Colonic mucosa (tissue), 4 donors: Measurements from ENCODE around the gene KRT7. TPM values are rescaled to one million over a fixed set of nuclear protein-coding genes. Genes with fewer than 3 reads are reported as not detected.

Experiments used
- DNase-seq: peaks from one replicate; pipeline ENCODE4 v3.0.0-alpha.2; 2020
- H3K27ac ChIP-seq: fragments of 200-600 bp; one replicate; pipeline ENCODE4 v1.8.0; 2021
- H3K27me3 ChIP-seq: fragments of 200-600 bp; one replicate; pipeline ENCODE4 v1.8.0; 2021
- H3K36me3 ChIP-seq: fragments of 200-600 bp; one replicate; pipeline ENCODE4 v1.8.0; 2021
- H3K4me1 ChIP-seq: fragments of 200-600 bp; one replicate; pipeline ENCODE4 v1.8.0; 2021; ENCODE audit warnings: mild to moderate bottlenecking
- H3K4me3 ChIP-seq: fragments of 200-600 bp; one replicate; pipeline ENCODE4 v1.8.0; 2021
- H3K9ac ChIP-seq, 2 donors: one replicate each; pipeline ENCODE4 v1.7.0; 2013; ENCODE audit warnings: control low read depth in 2 of 2, low read depth in 2 of 2, low read length in 2 of 2
- H3K9me3 ChIP-seq: fragments of 200-600 bp; one replicate; pipeline ENCODE4 v1.8.0; 2021
- intact Hi-C: fragments of 100-400 bp; cut with DNase I; formaldehyde crosslinking; loops from one replicate; pipeline ENCODE4 v1.14.1; 2022
- total RNA-seq, 2 donors: library from RNA; stranded (reverse); fragmentation: NEBNext Ultra II Directional in 1 of 2; extraction: Animal tissue kit (Norgen Biotek cat#: 25700) in 1 of 2; gene quantifications; one replicate each; pipeline ENCODE4 v1.2.1, GENCODE V29; 2021
- TF ChIP-seq, protein P1 (sequence below): fragments of 200-600 bp; IDR thresholded peaks from one replicate; pipeline ENCODE4 v1.8.0; 2022; ENCODE audit warnings: antibody characterized with exemption, mild to moderate bottlenecking
- donor health status: healthy.
- donor health status: DM: no; HTN: no; CAD: no.
- donor health status: DM: no; HTN: no; CAD: no.

KRT7 gene
- total RNA-seq, 2 donors from 2014 or later = 2.1 to 4.0 TPM

DNA sequence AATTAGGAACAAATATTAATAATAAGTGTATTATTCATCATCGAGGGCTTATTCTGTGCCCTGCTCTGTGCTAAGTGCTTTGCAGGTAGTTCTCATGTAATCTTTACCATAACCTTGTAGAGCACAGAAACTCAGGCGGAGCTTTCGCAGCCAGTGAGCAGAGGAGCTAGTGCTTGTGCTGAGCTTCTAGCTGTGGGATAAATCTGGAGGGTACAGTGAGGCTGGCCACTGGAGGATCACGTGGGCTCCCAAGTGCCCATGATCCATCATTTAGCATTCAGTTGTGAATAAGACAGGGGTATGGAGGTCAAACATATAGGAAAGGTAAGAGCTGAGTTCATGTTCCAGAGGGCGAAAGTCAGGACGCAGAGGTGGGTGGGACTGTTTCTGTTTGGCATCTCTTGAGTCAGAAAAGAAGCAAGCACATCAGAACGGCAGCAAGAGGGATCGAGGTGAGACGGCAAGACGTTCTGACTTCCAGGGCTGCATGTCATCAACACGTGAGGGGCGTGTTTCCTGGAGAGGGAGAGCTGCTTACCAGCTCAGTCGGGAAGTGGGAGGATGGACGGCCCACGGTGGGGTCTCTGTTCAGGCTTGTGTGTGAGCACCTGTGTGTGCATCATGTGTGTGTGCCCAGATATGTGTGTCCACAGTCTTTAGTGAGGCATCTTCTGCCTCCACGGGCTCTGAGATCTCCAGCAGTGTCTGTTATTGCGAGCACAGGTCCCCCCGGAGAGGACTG is 24.4 kb upstream of the KRT7 start:
- Histone ChIP-seq H3K9me3 (no peaks in the 10 kb centered on the region), H3K27me3 (no peaks in the 10 kb centered on the region), H3K4me1 (no peaks in the 10 kb centered on the region), H3K27ac (no peak overlapping the region), H3K9ac (peak overlapping the region in 1 of 2 donors; percentile 12), H3K36me3 (no peaks in the 10 kb centered on the region), H3K4me3 (no peak overlapping the region)
- no peak for DNase-seq
- TF ChIP-seq, protein P1, sequence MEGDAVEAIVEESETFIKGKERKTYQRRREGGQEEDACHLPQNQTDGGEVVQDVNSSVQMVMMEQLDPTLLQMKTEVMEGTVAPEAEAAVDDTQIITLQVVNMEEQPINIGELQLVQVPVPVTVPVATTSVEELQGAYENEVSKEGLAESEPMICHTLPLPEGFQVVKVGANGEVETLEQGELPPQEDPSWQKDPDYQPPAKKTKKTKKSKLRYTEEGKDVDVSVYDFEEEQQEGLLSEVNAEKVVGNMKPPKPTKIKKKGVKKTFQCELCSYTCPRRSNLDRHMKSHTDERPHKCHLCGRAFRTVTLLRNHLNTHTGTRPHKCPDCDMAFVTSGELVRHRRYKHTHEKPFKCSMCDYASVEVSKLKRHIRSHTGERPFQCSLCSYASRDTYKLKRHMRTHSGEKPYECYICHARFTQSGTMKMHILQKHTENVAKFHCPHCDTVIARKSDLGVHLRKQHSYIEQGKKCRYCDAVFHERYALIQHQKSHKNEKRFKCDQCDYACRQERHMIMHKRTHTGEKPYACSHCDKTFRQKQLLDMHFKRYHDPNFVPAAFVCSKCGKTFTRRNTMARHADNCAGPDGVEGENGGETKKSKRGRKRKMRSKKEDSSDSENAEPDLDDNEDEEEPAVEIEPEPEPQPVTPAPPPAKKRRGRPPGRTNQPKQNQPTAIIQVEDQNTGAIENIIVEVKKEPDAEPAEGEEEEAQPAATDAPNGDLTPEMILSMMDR = no peak
- intact Hi-C loops = no loop called here

DNA sequence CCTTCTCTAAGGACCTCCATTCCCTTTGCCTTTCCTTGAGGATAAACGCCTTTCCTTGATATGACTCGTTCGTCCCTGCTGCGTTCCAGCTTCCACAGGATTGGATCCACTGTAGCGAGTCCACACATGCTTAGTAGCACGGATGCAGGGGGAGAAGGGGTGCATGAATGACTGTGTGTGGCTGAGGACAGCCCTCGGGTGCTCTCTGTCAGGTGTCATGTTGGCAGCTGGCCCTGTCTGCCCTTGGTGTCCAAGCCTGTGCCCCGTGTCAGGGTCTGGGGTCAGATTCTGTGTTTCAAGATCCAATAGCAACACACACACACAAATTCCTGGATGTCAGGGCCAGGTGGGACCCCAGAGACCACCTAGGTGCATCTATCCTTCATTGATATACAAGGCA is 23.7 kb upstream of the KRT7 start:
- Histone ChIP-seq H3K9me3 (no peaks in the 10 kb centered on the region), H3K36me3 (no peaks in the 10 kb centered on the region), H3K27ac (no peak overlapping the region), H3K9ac (no peak overlapping the region), H3K4me3 (no peak overlapping the region), H3K27me3 (no peaks in the 10 kb centered on the region), H3K4me1 (no peaks in the 10 kb centered on the region)
- no peak for DNase-seq
- TF ChIP-seq, protein P1 = no peak
- intact Hi-C loops = no loop called here

DNA sequence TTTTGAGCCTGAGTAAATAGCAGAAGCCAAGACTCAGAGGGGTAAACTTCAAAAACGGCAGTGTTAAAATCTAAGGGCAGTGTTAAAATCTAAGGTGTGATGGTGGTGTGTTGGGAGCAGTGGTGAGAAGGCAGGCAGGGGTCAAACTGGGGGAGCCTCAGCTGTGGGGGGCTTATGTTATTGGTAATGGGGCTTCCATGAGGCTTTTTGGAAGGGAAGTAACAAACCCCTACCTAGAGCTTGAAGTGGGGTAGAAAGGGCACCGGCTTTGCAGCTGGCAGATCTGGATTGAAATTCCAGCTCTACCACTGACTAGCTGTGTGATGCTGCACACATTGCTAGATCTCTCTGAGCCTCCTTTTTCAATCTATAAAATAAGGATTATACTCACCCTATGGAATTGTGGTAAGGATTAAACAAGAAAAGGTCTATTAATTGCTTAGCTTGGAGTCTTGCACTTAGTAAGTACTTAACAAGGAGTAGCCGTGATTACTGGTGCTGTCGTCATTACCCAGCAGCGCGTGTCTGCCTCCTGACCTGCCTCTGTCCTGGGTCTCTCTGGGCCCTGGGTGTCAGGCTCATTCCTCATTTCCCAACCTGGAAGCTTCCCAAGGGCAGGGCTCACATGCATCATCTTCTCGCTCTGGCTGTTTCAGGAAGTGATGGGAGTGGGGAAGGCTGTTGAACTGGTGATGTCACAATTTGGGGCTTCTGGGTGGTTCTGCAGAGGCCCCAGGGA is 22.7 kb upstream of the KRT7 start:
- no peaks in the 10 kb centered on the region for H3K4me1 ChIP-seq
- intact Hi-C loops = no loop called here
- DNase-seq = no peak
- no peaks in the 10 kb centered on the region for H3K36me3 ChIP-seq
- no peak overlapping the region for H3K27ac ChIP-seq
- H3K4me3 ChIP-seq = no peak overlapping the region
- no peaks in the 10 kb centered on the region for H3K9me3 ChIP-seq
- TF ChIP-seq, protein P1 = no peak
- H3K9ac ChIP-seq = no peak overlapping the region
- no peaks in the 10 kb centered on the region for H3K27me3 ChIP-seq

DNA sequence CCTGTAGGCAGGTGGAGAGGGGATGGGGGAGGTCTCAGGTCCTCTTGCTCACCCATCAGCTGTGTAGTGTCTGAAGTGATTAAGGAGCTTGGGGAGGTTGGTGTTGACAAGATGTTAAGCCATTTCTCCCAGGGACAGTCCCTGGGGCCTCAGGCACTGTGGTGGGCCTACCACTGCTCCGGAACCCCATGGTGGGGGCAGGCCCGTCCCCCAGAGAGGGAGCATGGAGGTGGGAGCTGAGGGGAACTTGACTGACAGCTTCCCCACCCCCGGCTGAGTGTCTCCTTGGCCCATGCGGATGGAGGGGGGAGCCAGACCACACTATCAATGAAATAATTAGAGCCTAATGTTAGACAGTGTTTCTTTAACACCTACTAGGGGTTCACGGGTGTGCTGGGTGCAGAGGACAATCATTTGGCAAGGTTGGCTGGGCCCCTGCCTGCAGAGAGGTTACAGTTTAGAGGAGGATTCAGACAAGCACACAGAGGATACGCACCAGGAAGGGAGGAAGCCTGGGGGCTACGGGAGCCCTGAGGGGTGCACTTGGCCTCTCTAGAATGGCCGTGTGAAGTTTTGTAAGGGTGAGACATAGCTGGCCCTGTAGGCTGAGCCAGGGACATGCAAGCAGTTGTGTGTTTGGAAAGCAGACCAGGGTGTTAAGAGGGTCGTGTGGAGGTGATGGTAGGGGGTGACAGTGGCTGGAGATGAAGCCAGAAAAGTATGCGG is 22.0 kb upstream of the KRT7 start:
- intact Hi-C loops = no loop called here
- Histone ChIP-seq H3K9me3 (no peaks in the 10 kb centered on the region), H3K4me3 (no peak overlapping the region), H3K9ac (no peak overlapping the region), H3K27me3 (no peaks in the 10 kb centered on the region), H3K36me3 (no peaks in the 10 kb centered on the region), H3K4me1 (no peaks in the 10 kb centered on the region), H3K27ac (no peak overlapping the region)
- DNase-seq = no peak
- TF ChIP-seq, protein P1 = no peak

DNA sequence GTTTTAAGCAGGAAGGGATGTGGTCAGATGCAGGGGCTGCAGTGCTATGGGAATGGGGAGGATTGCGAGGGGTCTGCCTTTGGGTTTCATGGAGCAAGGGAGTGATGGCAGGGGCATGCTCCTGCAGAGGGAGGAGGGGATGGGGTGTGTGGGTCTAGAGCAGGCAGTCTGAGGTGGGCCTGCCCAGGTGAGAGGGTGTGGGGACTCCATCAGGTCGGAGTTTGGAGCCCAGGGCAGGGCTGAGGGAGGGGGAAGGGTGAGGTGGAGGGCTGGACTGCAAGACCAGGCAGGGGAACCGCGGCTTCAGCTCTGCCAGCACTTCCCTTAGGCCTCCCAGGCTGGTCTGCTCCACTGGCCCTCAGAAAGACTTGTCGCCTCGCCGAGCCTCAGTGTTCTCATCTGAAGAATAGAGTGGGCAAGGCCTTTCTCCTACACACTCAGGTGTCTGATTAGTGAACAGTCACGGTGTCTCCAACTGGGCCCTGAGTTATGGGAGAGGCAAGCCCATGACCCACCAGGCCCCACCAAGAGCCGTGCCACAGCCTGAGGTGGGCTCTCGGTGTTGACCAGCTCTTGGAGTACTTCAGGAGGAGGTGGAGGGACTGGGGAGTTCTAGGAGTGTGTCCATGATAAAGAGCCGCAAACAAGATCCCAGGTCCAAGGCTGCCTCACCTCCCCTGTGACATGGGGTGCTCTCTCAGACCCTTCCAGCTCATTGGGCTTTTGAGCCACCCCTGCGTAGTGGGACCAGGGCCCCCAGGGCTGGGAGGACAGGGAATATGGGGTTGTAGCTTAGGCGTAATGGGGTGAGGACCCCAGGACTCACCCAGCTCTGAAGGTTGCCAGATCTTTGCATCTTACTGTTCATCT is 21.1 kb upstream of the KRT7 start:
- TF ChIP-seq, protein P1 = no peak
- intact Hi-C loops = no loop called here
- no peaks in the 10 kb centered on the region for H3K4me1 ChIP-seq
- no peak overlapping the region for H3K27ac ChIP-seq
- H3K36me3 ChIP-seq = no peaks in the 10 kb centered on the region
- no peaks in the 10 kb centered on the region for H3K9me3 ChIP-seq
- H3K4me3 ChIP-seq = no peak overlapping the region
- DNase-seq = no peak
- no peaks in the 10 kb centered on the region for H3K27me3 ChIP-seq
- H3K9ac ChIP-seq = no peak overlapping the region
